Measurements from ENCODE around the gene KAT8. TPM values are rescaled to one million over a fixed set of nuclear protein-coding genes. Genes with fewer than 3 reads are reported as not detected.

KAT8 gene
- total and polyA plus RNA-seq, 2 of the 13 experiments (the other 11 are each of a cell fraction or from before 2014, with no cell fraction given), result 79.0 to 84.2 TPM

DNA sequence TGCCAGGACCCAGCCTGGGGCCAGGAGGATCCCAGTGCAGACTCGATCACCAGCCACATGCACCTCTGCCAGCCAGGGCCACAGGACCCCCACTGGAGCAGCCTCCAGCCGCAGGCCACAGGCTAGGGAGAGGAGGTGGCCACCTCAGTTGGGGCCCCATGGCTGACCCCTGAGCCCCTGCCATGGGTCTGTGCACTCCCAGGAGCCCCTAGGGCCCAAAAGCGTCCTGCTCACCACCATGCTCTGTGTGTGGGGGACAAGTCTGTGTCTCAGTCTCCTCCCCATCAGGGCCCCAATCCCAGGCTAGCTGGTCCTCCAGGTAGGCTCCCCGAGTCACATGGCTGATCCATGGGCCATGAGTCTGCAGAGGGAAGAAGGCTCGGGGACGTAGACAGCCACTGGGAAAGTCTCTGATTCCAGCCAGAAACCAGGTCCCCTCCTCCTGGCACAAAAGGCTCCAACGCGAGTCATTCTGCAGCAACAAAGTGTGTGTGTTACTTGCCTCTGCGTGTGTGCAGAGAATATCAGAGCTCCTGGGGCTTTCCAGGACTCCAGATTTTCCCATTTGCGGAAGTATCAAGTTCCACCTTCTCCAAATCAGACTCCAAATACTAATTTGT, 24.1 kb downstream of the KAT8 start (continued):
- TF ChIP-seq, protein P1, sequence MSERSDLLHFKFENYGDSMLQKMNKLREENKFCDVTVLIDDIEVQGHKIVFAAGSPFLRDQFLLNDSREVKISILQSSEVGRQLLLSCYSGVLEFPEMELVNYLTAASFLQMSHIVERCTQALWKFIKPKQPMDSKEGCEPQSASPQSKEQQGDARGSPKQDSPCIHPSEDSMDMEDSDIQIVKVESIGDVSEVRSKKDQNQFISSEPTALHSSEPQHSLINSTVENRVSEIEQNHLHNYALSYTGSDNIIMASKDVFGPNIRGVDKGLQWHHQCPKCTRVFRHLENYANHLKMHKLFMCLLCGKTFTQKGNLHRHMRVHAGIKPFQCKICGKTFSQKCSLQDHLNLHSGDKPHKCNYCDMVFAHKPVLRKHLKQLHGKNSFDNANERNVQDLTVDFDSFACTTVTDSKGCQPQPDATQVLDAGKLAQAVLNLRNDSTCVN (CRISPR knock-in tag; IDR thresholded peaks at IDR 0.05; ENCODE audit: borderline replicate concordance), result no peak
- no peak for TF ChIP-seq PRPF4 (IDR thresholded peaks at IDR 0.05; ENCODE audit: low read depth, low read length, poor library complexity, severe bottlenecking)
- no peak for TF ChIP-seq JDP2 (CRISPR knock-in tag; IDR thresholded peaks at IDR 0.05; ENCODE audit: borderline replicate concordance)
- TF ChIP-seq, protein P2, sequence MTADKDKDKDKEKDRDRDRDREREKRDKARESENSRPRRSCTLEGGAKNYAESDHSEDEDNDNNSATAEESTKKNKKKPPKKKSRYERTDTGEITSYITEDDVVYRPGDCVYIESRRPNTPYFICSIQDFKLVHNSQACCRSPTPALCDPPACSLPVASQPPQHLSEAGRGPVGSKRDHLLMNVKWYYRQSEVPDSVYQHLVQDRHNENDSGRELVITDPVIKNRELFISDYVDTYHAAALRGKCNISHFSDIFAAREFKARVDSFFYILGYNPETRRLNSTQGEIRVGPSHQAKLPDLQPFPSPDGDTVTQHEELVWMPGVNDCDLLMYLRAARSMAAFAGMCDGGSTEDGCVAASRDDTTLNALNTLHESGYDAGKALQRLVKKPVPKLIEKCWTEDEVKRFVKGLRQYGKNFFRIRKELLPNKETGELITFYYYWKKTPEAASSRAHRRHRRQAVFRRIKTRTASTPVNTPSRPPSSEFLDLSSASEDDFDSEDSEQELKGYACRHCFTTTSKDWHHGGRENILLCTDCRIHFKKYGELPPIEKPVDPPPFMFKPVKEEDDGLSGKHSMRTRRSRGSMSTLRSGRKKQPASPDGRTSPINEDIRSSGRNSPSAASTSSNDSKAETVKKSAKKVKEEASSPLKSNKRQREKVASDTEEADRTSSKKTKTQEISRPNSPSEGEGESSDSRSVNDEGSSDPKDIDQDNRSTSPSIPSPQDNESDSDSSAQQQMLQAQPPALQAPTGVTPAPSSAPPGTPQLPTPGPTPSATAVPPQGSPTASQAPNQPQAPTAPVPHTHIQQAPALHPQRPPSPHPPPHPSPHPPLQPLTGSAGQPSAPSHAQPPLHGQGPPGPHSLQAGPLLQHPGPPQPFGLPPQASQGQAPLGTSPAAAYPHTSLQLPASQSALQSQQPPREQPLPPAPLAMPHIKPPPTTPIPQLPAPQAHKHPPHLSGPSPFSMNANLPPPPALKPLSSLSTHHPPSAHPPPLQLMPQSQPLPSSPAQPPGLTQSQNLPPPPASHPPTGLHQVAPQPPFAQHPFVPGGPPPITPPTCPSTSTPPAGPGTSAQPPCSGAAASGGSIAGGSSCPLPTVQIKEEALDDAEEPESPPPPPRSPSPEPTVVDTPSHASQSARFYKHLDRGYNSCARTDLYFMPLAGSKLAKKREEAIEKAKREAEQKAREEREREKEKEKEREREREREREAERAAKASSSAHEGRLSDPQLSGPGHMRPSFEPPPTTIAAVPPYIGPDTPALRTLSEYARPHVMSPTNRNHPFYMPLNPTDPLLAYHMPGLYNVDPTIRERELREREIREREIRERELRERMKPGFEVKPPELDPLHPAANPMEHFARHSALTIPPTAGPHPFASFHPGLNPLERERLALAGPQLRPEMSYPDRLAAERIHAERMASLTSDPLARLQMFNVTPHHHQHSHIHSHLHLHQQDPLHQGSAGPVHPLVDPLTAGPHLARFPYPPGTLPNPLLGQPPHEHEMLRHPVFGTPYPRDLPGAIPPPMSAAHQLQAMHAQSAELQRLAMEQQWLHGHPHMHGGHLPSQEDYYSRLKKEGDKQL (CRISPR knock-in tag; IDR thresholded peaks at IDR 0.05; ENCODE audit: low read depth), result no peak
- TF ChIP-seq KDM2A (CRISPR knock-in tag; IDR thresholded peaks at IDR 0.05; ENCODE audit: borderline replicate concordance, low read depth), result 0 out of 2 replicates have a peak, but pooled peaks have one; percentile 23
- no peak for TF ChIP-seq HOXA7 (CRISPR knock-in tag; IDR thresholded peaks at IDR 0.05)
- TF ChIP-seq ZFP90 (CRISPR knock-in tag; IDR thresholded peaks at IDR 0.05; ENCODE audit: borderline replicate concordance), result no peak
- TF ChIP-seq SSRP1 (CRISPR knock-in tag; IDR thresholded peaks at IDR 0.05), result peak; percentile 89; the same call in 1 of the 2 replicates
- no peak for TF ChIP-seq SRF (IDR thresholded peaks at IDR 0.05; ENCODE audit: low read depth, low read length)
- TF ChIP-seq ZNF343 (CRISPR knock-in tag; IDR thresholded peaks at IDR 0.05), result no peak
- TF ChIP-seq TP53 (CRISPR knock-in tag; conservative IDR thresholded peaks at IDR 0.05), result no peak
- TF ChIP-seq, protein P3, sequence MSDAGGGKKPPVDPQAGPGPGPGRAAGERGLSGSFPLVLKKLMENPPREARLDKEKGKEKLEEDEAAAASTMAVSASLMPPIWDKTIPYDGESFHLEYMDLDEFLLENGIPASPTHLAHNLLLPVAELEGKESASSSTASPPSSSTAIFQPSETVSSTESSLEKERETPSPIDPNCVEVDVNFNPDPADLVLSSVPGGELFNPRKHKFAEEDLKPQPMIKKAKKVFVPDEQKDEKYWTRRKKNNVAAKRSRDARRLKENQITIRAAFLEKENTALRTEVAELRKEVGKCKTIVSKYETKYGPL (CRISPR knock-in tag; IDR thresholded peaks at IDR 0.05), result no peak
- TF ChIP-seq GTF2F1 (IDR thresholded peaks at IDR 0.05; ENCODE audit: low read length), result no peak
- no peak for TF ChIP-seq NONO (IDR thresholded peaks at IDR 0.05)
- no peak for TF ChIP-seq NONO (CRISPR knock-in tag; conservative IDR thresholded peaks at IDR 0.05)
- TF ChIP-seq RAD21 (CRISPR knock-in tag; IDR thresholded peaks at IDR 0.05), result no peak
- TF ChIP-seq ZNF24 (IDR thresholded peaks at IDR 0.05), result no peak
- TF ChIP-seq SP4 (CRISPR knock-in tag; IDR thresholded peaks at IDR 0.05), result no peak
- 0 out of 2 replicates have a peak, but pooled peaks have one; percentile 2 for TF ChIP-seq GFI1 (CRISPR knock-in tag; IDR thresholded peaks at IDR 0.05; ENCODE audit: borderline replicate concordance)
- peak; percentile 21; the same call in 1 of the 2 replicates for TF ChIP-seq KDM4B (CRISPR knock-in tag; IDR thresholded peaks at IDR 0.05)
- no peak for TF ChIP-seq RBM22 (optimal IDR thresholded peaks at IDR 0.05; ENCODE audit: low read length)
- TF ChIP-seq ZNF337 (CRISPR knock-in tag; IDR thresholded peaks at IDR 0.05; ENCODE audit: borderline replicate concordance, low read depth), result no peak
- TF ChIP-seq DNMT1 (CRISPR knock-in tag; IDR thresholded peaks at IDR 0.05), result no peak

Measured in HepG2 (cell line).